ENCODE results near the gene FBN2. TPM values are rescaled to one million over a fixed set of nuclear protein-coding genes. Genes with fewer than 3 reads are reported as not detected.

FBN2 gene
- total and polyA plus RNA-seq, 2 of the 4 experiments (the other 2 are of a cell fraction): 26.7 to 69.0 TPM

GRCh38 chr5:128537221-128537999, 635 bp downstream of the FBN2 start:
- no peak overlapping the region for H2AK5ac ChIP-seq (ENCODE audit: low read depth, low read length)
- H3K4me1 ChIP-seq (ENCODE audit: control insufficient read depth, insufficient read depth, low read length): peaks cover 6% of the 10 kb centered on the region
- peak overlapping the region; percentile 23 for H2BK5ac ChIP-seq (ENCODE audit: low read depth, low read length, poor library complexity, severe bottlenecking)
- H3K27ac ChIP-seq (ENCODE audit: insufficient read depth, low read length): peak overlapping the region; percentile 63
- in situ Hi-C loops (cut with MboI; ENCODE audit: low sequenced_read_pairs): loop anchor here (5.0 kb wide), 1 partner anchor 135 kb away; no protein-coding TSS in a partner anchor
- no peak overlapping the region for H2BK20ac ChIP-seq (ENCODE audit: low read depth, low read length)
- H3K79me1 ChIP-seq (ENCODE audit: low read depth in 1 of 2, low read length in 2 of 2): peaks cover 7 to 21% of the 10 kb centered on the region in 2 experiments; a peak in 3 of 4 replicates
- peak overlapping the region; percentile 43; the same call in 1 of the 2 replicates for H3K56ac ChIP-seq (ENCODE audit: extremely low read depth, insufficient read depth, low read length)
- intact Hi-C loops (cut with micrococcal nuclease): loop anchor here (1.0 to 10.0 kb wide), 4 partner anchors 107 to 290 kb away; no protein-coding TSS in a partner anchor
- peak; percentile 55 for DNase-seq
- peak; percentile 44 for ATAC-seq (ENCODE audit: low read depth)
- H3K9ac ChIP-seq (ENCODE audit: low read depth, low read length): peak overlapping the region; percentile 65
- no peaks in the 10 kb centered on the region for H3K27me3 ChIP-seq (ENCODE audit: control insufficient read depth, insufficient read depth, low read length)
- WGBS, 2 experiments (ENCODE audit: extremely low coverage in 2 of 2, insufficient read length in 1 of 2): 0% methylated on average over 17 of the region's 75 CpGs; no CpG with 5 or more reads in 1 of the 2 experiments
- peaks cover 11% of the 10 kb centered on the region for H3K9me1 ChIP-seq (ENCODE audit: insufficient read depth, low read length)
- H3K23ac ChIP-seq (ENCODE audit: low read depth, low read length): peak overlapping the region; percentile 74
- peak overlapping the region; percentile 30; the same call in 1 of the 2 replicates for H3K18ac ChIP-seq (ENCODE audit: low read depth, low read length)
- peak overlapping the region; percentile 96 for H2AFZ ChIP-seq (replicated peaks; ENCODE audit: low read length, poor library complexity)
- H4K8ac ChIP-seq (ENCODE audit: low read depth in 2 of 2, low read length in 2 of 2): peak overlapping the region in 1 of 2 experiments; percentile 14; a peak in 1 of 4 replicates
- H4K20me1 ChIP-seq (ENCODE audit: insufficient read depth, low read length): peaks cover 26% of the 10 kb centered on the region; the same call in 1 of the 2 replicates
- H4K91ac ChIP-seq (ENCODE audit: insufficient read depth, low read depth, low read length): no peak overlapping the region; the same call in 1 of the 2 replicates
- CTCF ChIA-PET: interaction anchor here (0.7 to 2.2 kb wide), 4 partner anchors 14 to 138 kb away, joined by 3 to 7 read pairs (median 4); no protein-coding TSS in a partner anchor
- H2BK15ac ChIP-seq (ENCODE audit: low read depth, low read length): no peak overlapping the region
- peak overlapping the region; percentile 42 for H2BK120ac ChIP-seq (ENCODE audit: low read depth, low read length)
- BruUV-seq (replicated peaks): TSS peak; percentile 97
- H3K4ac ChIP-seq (ENCODE audit: low read depth, low read length): peak overlapping the region; percentile 30
- TF ChIP-seq CEBPB (IDR thresholded peaks at IDR 0.05; ENCODE audit: low read depth, low read length) (peak; percentile 82), MAZ (IDR thresholded peaks at IDR 0.05; ENCODE audit: borderline replicate concordance, low read depth, low read length) (no peak), RAD21 (IDR thresholded peaks at IDR 0.05; ENCODE audit: low read length) (0 out of 2 replicates have a peak, but pooled peaks have one; percentile 6), NFE2L2 (IDR thresholded peaks at IDR 0.05; ENCODE audit: low read depth, low read length) (no peak), ELK1 (IDR thresholded peaks at IDR 0.05; ENCODE audit: borderline replicate concordance, low read depth, low read length) (0 out of 2 replicates have a peak, but pooled peaks have one; percentile 1), MAFK (IDR thresholded peaks at IDR 0.05; ENCODE audit: low read depth, low read length) (no peak)
- no peak overlapping the region for H3K14ac ChIP-seq (replicated peaks; ENCODE audit: low read depth, low read length)
- peaks cover 12% of the 10 kb centered on the region for H3K36me3 ChIP-seq (ENCODE audit: control insufficient read depth, insufficient read depth, low read length)
- POLR2A ChIA-PET (ENCODE audit: unreplicated experiment): interaction anchor here (1.9 kb wide), 1 partner anchor 136 kb away, joined by 8 read pairs; no protein-coding TSS in a partner anchor
- peak overlapping the region; percentile 81 for H3K4me3 ChIP-seq (ENCODE audit: insufficient read depth, low read depth, low read length)
- no peaks in the 10 kb centered on the region for H3K9me3 ChIP-seq (ENCODE audit: control insufficient read depth, insufficient read depth, low read length)
- no peak overlapping the region for H4K5ac ChIP-seq (ENCODE audit: low read depth, low read length)
- H2AK9ac ChIP-seq (replicated peaks; ENCODE audit: low read depth, low read length, poor library complexity): peak overlapping the region; percentile 39
- dilution Hi-C loops (cut with HindIII; ENCODE audit: low sequenced_read_pairs, unreplicated experiment): no loop called here
- H3K4me2 ChIP-seq (ENCODE audit: low read depth, low read length): peak overlapping the region; percentile 43
